GM10248 (cell line): ENCODE measurements around the gene BCL2A1.

Source experiments
- CTCF ChIA-PET: fragments of 300-600 bp; sonication (Branson Sonifier 250); formaldehyde crosslinking; extraction: SDS; loops from one replicate; lab custom pipeline; 2021; ENCODE audit warnings: antibody characterized with exemption; lab: Yijun Ruan, JAX
- POLR2A ChIA-PET: fragments of 350-650 bp; sonication (Branson Sonifier 250); formaldehyde crosslinking; extraction: SDS; loops from one replicate; lab custom pipeline; 2020; ENCODE audit warnings: antibody characterized with exemption; lab: Yijun Ruan, JAX
- DNase-seq: peaks from one replicate; pipeline ENCODE4 v3.0.0; 2012; ENCODE audit errors: extremely low spot score
- TF ChIP-seq, protein P1 (sequence below): IDR thresholded peaks from 2 replicates; pipeline ENCODE4 v1.5.1; 2012; ENCODE audit warnings: mild to moderate bottlenecking, low read depth; ENCODE audit errors: extremely low read depth, missing control alignments, control extremely low read depth

BCL2A1 gene

DNA sequence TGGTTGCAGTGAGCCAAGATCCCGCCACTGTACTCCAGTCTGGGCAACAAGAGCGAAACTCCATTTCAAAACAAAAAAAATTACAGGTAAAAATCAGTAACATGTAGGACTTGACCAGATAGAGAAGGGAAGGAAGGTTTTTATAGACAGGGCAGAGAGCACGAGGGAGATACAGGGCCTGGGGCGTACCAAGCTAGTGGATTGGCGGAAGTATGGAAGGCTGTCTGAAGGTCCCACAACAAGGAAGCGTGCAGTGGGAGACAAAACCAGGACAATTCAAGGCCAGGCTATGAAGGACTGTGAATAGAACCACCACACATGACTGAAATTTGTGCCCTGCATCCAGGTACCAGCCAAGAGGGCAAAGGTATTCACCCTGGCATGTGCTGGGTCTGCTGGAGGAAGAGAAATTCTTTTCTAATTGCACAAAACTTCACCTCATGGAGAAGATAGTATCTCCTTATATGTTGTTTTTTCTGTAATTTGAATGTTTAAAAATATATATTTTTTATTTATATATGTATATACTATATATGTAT, 33.0 kb upstream of the BCL2A1 start:
- no peak for DNase-seq
- CTCF ChIA-PET, result no interaction called here
- POLR2A ChIA-PET, result no interaction called here
- TF ChIP-seq, protein P1, sequence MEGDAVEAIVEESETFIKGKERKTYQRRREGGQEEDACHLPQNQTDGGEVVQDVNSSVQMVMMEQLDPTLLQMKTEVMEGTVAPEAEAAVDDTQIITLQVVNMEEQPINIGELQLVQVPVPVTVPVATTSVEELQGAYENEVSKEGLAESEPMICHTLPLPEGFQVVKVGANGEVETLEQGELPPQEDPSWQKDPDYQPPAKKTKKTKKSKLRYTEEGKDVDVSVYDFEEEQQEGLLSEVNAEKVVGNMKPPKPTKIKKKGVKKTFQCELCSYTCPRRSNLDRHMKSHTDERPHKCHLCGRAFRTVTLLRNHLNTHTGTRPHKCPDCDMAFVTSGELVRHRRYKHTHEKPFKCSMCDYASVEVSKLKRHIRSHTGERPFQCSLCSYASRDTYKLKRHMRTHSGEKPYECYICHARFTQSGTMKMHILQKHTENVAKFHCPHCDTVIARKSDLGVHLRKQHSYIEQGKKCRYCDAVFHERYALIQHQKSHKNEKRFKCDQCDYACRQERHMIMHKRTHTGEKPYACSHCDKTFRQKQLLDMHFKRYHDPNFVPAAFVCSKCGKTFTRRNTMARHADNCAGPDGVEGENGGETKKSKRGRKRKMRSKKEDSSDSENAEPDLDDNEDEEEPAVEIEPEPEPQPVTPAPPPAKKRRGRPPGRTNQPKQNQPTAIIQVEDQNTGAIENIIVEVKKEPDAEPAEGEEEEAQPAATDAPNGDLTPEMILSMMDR, result no peak

DNA sequence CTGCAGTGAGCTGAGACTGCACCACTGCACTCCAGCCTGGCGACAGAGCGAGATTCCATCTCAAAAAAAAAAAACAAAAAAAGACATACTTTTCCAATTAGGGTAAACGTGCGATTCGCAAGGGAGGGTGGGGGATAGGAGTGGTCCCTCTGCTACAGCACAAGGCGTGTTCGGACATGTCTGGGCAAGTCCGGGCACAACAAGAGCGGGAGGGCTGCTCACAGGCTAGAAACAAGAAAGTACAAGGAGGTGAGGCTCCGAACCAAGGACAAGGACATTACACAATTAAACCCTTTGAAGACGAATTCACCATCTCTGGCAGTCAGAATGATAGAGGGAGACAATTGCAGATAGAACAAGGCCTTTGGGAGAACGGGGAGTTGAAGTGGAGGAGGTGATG, 32.2 kb upstream of the BCL2A1 start:
- ChIA-PET CTCF (no interaction called here), POLR2A (no interaction called here)
- no peak for DNase-seq
- TF ChIP-seq, protein P1, result no peak

DNA sequence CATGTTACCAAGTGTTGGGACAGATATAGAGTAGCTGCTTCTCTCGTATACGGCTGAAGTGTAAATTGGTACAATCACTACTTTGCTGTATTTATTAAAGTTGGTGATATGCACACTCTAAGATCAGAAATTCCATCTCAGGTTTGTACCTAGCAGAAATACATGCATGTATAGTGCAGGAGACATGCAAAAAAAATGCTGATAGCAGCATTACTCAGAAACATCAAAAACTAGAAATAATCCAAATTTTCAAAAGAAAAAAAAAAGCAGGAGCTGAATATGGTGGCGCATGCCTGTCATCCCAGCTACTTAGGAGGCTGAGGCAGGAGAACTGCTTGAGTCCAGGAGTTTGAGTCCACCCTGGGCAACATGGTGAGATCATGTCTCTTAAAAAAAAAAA, 31.3 kb upstream of the BCL2A1 start:
- CTCF ChIA-PET, result interaction anchor here (1.0 kb wide), 1 partner anchor 9 kb away, joined by 3 read pairs; no protein-coding TSS in a partner anchor
- DNase-seq, result no peak
- TF ChIP-seq, protein P1, result no peak
- POLR2A ChIA-PET, result no interaction called here

DNA sequence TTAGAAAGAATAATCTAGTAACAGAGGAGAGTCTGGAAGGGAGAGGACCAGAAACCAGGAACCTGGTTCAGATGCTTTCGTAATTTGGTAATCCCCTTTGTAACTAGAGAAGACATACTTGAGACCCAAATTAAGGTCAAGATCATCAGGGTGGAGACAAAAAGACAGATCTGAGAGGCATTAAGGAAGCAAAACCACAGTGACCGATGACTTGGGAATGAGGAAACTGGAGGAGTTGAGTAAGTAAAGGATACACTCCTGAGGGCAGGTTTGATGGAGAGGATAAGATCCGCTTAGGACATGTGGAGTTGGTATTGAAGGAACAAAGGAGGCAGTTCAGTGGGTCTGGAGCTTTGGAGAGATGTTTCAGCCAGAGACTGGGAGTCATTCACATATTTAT, 23.6 kb upstream of the BCL2A1 start:
- DNase-seq, result no peak
- TF ChIP-seq, protein P1, result no peak
- POLR2A ChIA-PET, result no interaction called here
- CTCF ChIA-PET, result interaction anchor here (0.7 to 4.1 kb wide), 8 partner anchors 11 to 179 kb away, joined by 3 to 32 read pairs (median 4); no protein-coding TSS in a partner anchor

DNA sequence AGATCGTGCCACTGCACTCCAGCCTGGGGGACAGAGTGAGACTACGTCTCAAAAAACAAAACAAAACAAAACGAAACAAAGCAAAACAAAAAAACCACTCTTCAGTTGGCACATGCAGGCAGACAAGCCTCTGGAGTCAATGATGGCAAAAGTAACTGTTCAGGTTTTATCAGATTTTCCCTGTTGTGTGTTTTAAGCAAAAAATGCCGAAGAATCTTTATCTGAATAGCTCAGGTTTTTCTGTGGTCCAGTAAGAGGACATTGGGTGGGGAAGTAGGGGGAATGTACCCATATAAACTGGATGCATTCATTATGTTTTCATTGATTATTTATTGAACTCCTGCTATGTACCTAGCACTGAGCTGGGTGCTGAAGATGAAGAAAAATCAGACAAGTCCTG, 20.8 kb upstream of the BCL2A1 start:
- TF ChIP-seq, protein P1, result no peak
- POLR2A ChIA-PET, result no interaction called here
- CTCF ChIA-PET, result interaction anchor here (0.9 to 5.3 kb wide), 15 partner anchors 11 to 610 kb away, joined by 3 to 77 read pairs (median 6); partner anchors contain the start of gene MTHFS
- no peak for DNase-seq

DNA sequence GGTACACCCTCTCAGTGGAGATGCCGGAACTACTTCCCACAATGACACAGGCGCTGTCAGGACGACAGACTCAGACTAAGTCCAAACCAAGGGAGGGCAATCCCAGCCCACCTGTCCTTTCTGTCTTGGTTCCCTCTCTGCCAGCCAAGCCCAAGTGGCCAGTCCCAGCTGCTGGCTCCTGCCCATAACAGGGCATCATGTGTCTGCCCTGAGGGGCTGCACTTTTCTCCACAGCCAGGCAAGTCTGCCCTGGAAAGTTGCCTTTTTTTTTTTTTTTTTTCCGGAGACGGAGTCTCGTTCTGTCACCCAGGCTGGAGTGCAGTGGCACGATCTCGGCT, 20.0 kb upstream of the BCL2A1 start:
- ChIA-PET POLR2A (no interaction called here), CTCF (interaction anchor here (5.3 kb wide), 1 partner anchor 10 kb away, joined by 77 read pairs; no protein-coding TSS in a partner anchor)
- DNase-seq, result no peak
- TF ChIP-seq, protein P1, result no peak
